ENCODE data around the gene SH2D6. TPM values are rescaled to one million over a fixed set of nuclear protein-coding genes. Genes with fewer than 3 reads are reported as not detected.

The SH2D6 gene
- total and polyA plus RNA-seq, 7 donors: 0.25 to 1.4 (median 0.70) TPM; not detected in 1

GRCh38 chr2:85433511-85434089 lies 15.1 kb downstream of the SH2D6 start:
- peak overlapping the region; percentile 78 for H3K27ac ChIP-seq
- intact Hi-C loops (cut with DNase I): loop anchor here in 1 of 2 donors (2.0 kb wide), 1 partner anchor 71 kb away; no protein-coding TSS in a partner anchor
- TF ChIP-seq CTCF (IDR thresholded peaks at IDR 0.05): no peak
- no peaks in the 10 kb centered on the region for H3K36me3 ChIP-seq (ENCODE audit: insufficient read depth in 1 of 2, low read depth in 1 of 2)
- ATAC-seq (peak; percentile 78 to 86 (median 81)), DNase-seq (peak; percentile 92 to 97)
- H3K4me1 ChIP-seq: peaks cover 42% of the 10 kb centered on the region
- peak overlapping the region; percentile 2 for H3K4me3 ChIP-seq
- WGBS, 3 donors: 16 to 22% (median 20%) methylated on average over 6 of the region's 6 CpGs
- no peaks in the 10 kb centered on the region for H3K27me3 ChIP-seq (ENCODE audit: insufficient read depth in 3 of 3, low read length in 2 of 3)
- H3K9me3 ChIP-seq: no peaks in the 10 kb centered on the region

DNA sequence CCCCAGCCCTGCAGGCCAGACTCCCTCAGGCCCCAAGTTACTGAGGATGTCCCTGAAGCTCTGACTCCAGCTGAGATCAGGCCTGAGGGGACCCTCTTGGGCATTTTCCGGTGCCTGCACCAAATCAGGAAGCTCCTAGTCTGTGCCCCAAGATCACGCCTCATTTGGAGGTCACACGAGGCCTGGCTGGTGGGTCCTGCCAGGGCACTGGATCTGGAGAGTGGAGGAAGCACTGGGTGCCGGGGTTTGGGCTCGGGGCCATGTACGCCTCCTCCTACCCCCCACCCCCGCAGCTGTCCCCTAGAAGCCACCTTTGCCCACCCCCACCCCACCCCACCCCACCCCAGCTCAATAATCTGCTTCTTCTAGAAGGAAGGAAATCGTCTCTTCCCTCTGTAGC lies 16.2 kb downstream of the SH2D6 start:
- Histone ChIP-seq H3K4me3 (no peak overlapping the region), H3K27ac (peak overlapping the region; percentile 78), H3K36me3 (ENCODE audit: insufficient read depth in 1 of 2, low read depth in 1 of 2) (no peaks in the 10 kb centered on the region), H3K9me3 (no peaks in the 10 kb centered on the region), H3K27me3 (ENCODE audit: insufficient read depth in 3 of 3, low read length in 2 of 3) (no peaks in the 10 kb centered on the region), H3K4me1 (peaks cover 45% of the 10 kb centered on the region)
- TF ChIP-seq CTCF (IDR thresholded peaks at IDR 0.05): no peak
- WGBS, 3 donors: 70 to 81% (median 75%) methylated on average over 6 to 8 of the region's 8 CpGs
- ATAC-seq (no peak), DNase-seq (peak in 1 of 2 donors; percentile 54)
- intact Hi-C loops (cut with DNase I): loop anchor here in 1 of 2 donors (5.0 kb wide), 1 partner anchor 68 kb away; no protein-coding TSS in a partner anchor

DNA sequence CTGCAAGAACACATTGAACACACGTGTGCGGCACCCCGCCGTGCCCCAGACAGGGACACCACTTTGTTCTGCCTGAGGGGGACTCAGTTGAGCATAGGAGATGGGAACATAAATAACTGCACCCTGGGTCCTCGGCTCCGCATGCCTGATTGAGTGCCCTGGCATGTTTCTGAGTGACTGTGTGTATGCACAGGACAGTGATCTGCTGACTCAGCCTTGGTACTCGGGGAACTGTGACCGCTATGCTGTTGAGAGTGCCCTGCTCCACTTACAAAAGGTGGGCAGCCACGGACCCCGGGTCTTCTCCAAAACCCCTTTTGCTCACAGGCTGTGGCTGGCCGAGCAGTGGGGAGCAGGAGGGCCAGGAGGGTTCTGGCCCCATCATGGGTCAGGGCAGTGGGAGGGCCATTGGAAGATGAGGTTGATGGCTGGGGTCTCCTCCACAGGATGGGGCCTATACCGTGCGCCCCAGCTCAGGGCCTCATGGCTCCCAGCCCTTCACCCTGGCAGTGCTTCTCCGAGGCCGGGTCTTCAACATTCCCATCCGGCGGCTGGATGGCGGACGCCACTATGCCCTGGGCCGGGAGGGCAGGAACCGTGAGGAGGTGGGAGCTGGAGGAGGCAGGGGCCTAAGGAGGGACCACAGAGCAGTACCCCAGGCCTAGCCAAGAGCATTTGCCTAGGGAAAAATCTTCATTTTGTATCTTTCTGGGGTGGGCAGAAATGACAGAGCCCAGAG lies 16.9 kb downstream of the SH2D6 start:
- WGBS, 3 donors: 74 to 87% (median 75%) methylated on average over 19 to 21 of the region's 21 CpGs
- no peak for TF ChIP-seq CTCF (IDR thresholded peaks at IDR 0.05)
- no peaks in the 10 kb centered on the region for H3K9me3 ChIP-seq
- no peak overlapping the region for H3K4me3 ChIP-seq
- H3K4me1 ChIP-seq: peaks cover 45% of the 10 kb centered on the region
- no peaks in the 10 kb centered on the region for H3K27me3 ChIP-seq (ENCODE audit: insufficient read depth in 3 of 3, low read length in 2 of 3)
- H3K36me3 ChIP-seq (ENCODE audit: insufficient read depth in 1 of 2, low read depth in 1 of 2): no peaks in the 10 kb centered on the region
- intact Hi-C loops (cut with DNase I): loop anchor here in 1 of 2 donors (5.0 kb wide), 1 partner anchor 67 kb away; no protein-coding TSS in a partner anchor
- ATAC-seq (no peak), DNase-seq (no peak)
- peak overlapping the region; percentile 41 for H3K27ac ChIP-seq

GRCh38 chr2:85435981-85436835 lies 17.7 kb downstream of the SH2D6 start:
- no peak for TF ChIP-seq CTCF (IDR thresholded peaks at IDR 0.05)
- Histone ChIP-seq H3K4me1 (peaks cover 45% of the 10 kb centered on the region), H3K36me3 (ENCODE audit: insufficient read depth in 1 of 2, low read depth in 1 of 2) (no peaks in the 10 kb centered on the region), H3K27me3 (ENCODE audit: insufficient read depth in 3 of 3, low read length in 2 of 3) (no peaks in the 10 kb centered on the region), H3K4me3 (no peak overlapping the region), H3K9me3 (no peaks in the 10 kb centered on the region), H3K27ac (peak overlapping the region; percentile 78)
- 89 to 93% (median 91%) methylated on average over 16 of the region's 16 CpGs for WGBS, 3 donors
- ATAC-seq: no peak
- intact Hi-C loops (cut with DNase I): loop anchor here in 1 of 2 donors (5.0 kb wide), 1 partner anchor 66 kb away; no protein-coding TSS in a partner anchor
- DNase-seq: no peak
